HEK293T (cell line): ENCODE data around the gene CDC42SE2.

Experiments used
- BHLHE40 ChIP-seq: fragments of 450-650 bp; IDR thresholded peaks from 2 replicates; pipeline ENCODE4 v1.6.1; 2016; ENCODE audit warnings: mild to moderate bottlenecking, moderate library complexity, borderline replicate concordance
- ELF4 ChIP-seq: fragments of 450-650 bp; IDR thresholded peaks from 2 replicates; pipeline ENCODE4 v1.6.1; 2017; ENCODE audit warnings: antibody characterized with exemption
- FOXA1 ChIP-seq: fragments of 450-650 bp; IDR thresholded peaks from 2 replicates; pipeline ENCODE4 v1.6.1; 2016; ENCODE audit warnings: mild to moderate bottlenecking
- FOXK2 ChIP-seq: fragments of 450-650 bp; IDR thresholded peaks from 2 replicates; pipeline ENCODE4 v1.6.1; 2016; ENCODE audit warnings: mild to moderate bottlenecking
- FOXM1 ChIP-seq: fragments of 450-650 bp; IDR thresholded peaks from 2 replicates; pipeline ENCODE4 v1.6.1; 2017; ENCODE audit warnings: mild to moderate bottlenecking, borderline replicate concordance
- HDGF ChIP-seq: fragments of 450-650 bp; IDR thresholded peaks from 2 replicates; pipeline ENCODE4 v1.6.1; 2017; ENCODE audit warnings: antibody characterized with exemption, borderline replicate concordance
- LEF1 ChIP-seq: fragments of 450-650 bp; IDR thresholded peaks from 2 replicates; pipeline ENCODE4 v1.6.1; 2017; ENCODE audit warnings: mild to moderate bottlenecking, borderline replicate concordance
- NFRKB ChIP-seq: fragments of 450-650 bp; IDR thresholded peaks from 2 replicates; pipeline ENCODE4 v1.6.1; 2016; ENCODE audit warnings: mild to moderate bottlenecking, moderate library complexity
- SP1 ChIP-seq: fragments of 450-650 bp; IDR thresholded peaks from 2 replicates; pipeline ENCODE4 v1.6.1; 2017
- SUZ12 ChIP-seq: fragments of 450-650 bp; IDR thresholded peaks from 2 replicates; pipeline ENCODE4 v1.6.1; 2016; ENCODE audit warnings: mild to moderate bottlenecking
- TARDBP ChIP-seq: fragments of 450-650 bp; IDR thresholded peaks from 2 replicates; pipeline ENCODE4 v1.6.1; 2016
- ZNF384 ChIP-seq: fragments of 450-650 bp; IDR thresholded peaks from 2 replicates; pipeline ENCODE4 v1.6.1; 2016
- TF ChIP-seq, protein P1 (sequence below): fragments of 450-650 bp; IDR thresholded peaks from 2 replicates; pipeline ENCODE4 v1.6.1; 2016

DNA sequence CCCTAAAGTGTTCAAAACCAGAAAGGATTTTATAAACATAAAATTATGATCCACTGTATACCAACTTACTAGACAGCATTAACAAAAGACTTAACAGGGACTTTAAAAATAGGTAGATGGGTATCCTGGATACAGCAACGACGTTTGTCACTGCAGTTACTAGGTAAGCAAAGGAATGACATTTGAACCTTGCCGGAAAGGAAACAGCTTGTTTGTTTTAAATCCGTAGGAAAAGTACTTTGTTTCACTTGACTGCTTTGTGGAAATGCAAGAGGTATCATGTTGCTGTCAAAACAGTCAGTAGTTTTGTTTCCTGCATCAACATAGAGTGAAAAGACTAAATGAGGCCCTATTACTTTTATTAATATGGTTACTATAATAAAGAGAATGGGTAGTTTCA lies 122.9 kb downstream of the CDC42SE2 start:
- TF ChIP-seq SP1 (no peak), BHLHE40 (no peak), HDGF (no peak), ZNF384 (no peak), FOXK2 (no peak), LEF1 (no peak), NFRKB (no peak), ELF4 (no peak), SUZ12 (no peak), FOXM1 (no peak), TARDBP (no peak), FOXA1 (no peak)
- TF ChIP-seq, protein P1, sequence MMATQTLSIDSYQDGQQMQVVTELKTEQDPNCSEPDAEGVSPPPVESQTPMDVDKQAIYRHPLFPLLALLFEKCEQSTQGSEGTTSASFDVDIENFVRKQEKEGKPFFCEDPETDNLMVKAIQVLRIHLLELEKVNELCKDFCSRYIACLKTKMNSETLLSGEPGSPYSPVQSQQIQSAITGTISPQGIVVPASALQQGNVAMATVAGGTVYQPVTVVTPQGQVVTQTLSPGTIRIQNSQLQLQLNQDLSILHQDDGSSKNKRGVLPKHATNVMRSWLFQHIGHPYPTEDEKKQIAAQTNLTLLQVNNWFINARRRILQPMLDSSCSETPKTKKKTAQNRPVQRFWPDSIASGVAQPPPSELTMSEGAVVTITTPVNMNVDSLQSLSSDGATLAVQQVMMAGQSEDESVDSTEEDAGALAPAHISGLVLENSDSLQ, result no peak
